Measurements from ENCODE around the gene APOB.

APOB gene

DNA sequence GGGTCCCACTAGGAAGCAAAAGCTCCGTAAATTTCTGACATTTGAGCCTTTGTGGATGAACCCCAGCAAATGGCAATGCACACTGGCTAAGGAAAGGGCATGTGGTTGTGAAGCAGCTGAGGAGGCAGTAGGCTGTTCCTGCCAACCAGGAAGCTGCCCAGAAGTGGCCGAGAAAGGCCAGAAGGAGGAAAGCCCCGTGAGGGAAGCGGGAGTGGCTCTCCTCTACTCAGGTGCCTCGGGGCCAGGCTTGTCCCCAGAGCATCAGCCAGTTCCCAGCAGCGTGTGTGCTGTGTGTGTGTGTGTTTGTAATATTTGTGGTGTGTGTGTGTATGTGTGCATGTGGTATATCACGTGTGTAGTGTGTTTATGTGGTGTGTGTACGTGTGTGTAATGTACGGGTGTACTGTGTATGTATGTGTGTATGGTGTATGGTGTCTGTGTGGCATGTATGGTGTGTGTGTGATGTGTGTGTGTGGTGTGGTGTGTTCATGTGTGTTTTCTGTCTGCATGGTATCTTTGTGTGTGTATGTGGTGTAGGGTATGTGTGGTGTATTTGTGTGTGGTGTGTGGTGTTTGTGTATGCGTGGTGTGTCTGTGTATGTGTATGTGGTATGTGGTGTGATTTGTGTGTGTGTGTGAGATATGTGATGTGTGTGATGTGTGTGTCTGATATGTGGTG, 90.6 kb downstream of the APOB start:
- no peak for DNase-seq (ENCODE audit: low read depth in 2 of 2, low spot score in 1 of 2)
